AG09309 (cell line): ENCODE data around the gene IFI30.
A peak's percentile ranks its signal among the peaks of the same experiment; 100 is the strongest.

Source experiments
- DNase-seq: peaks from one replicate; pipeline ENCODE4 v3.0.0-alpha.2; 2010; ENCODE audit warnings: low read depth
- H3K4me3 ChIP-seq: 2 replicates; pipeline ENCODE4 v1.5.1; 2011; ENCODE audit warnings: mild to moderate bottlenecking, low read depth, low read length, moderate library complexity; ENCODE audit not compliant: control insufficient read depth
- CTCF ChIP-seq: IDR thresholded peaks from 2 replicates; pipeline ENCODE4 v1.5.1; 2011; ENCODE audit warnings: mild to moderate bottlenecking, low read depth, low read length, inconsistent platforms; ENCODE audit not compliant: insufficient read depth, control insufficient read depth; ENCODE audit errors: missing control alignments

IFI30 gene

GRCh38 chr19:18150776-18151624 lies 22.6 kb upstream of the IFI30 start:
- no peak for DNase-seq
- TF ChIP-seq CTCF: no peak
- H3K4me3 ChIP-seq: no peak overlapping the region

GRCh38 chr19:18152442-18152816 lies 21.2 kb upstream of the IFI30 start:
- peak; percentile 86 for DNase-seq
- H3K4me3 ChIP-seq: peak overlapping the region; percentile 43
- peak; percentile 69 for TF ChIP-seq CTCF

- peak within 1 kb of the TSS; percentile 86 for H3K4me3 ChIP-seq
- DNase-seq: peak; percentile 91
- TF ChIP-seq CTCF: no peak
These were observed 20.6 kb upstream of the IFI30 start, which contains the start of gene PIK3R2 for GRCh38 chr19:18152817-18153555. PIK3R2 (plus strand) TSS chr19:18153163; CDS start chr19:18155880, 2,717 bp downstream.

- no peak for TF ChIP-seq CTCF
These were observed 20.0 kb upstream of the IFI30 start for GRCh38 chr19:18153556-18154134.

GRCh38 chr19:18155095-18156087 lies 18.2 kb upstream of the IFI30 start:
- no peak overlapping the region for H3K4me3 ChIP-seq
- TF ChIP-seq CTCF: no peak
- DNase-seq: no peak

More at GRCh38 chr19:18153556-18154134, 20.0 kb upstream of the IFI30 start:
- no peak for DNase-seq
- H3K4me3 ChIP-seq: peak overlapping the region; percentile 86

- TF ChIP-seq CTCF: no peak
- no peak overlapping the region for H3K4me3 ChIP-seq
- DNase-seq: no peak
These were observed 17.3 kb upstream of the IFI30 start for GRCh38 chr19:18156268-18156667.
